ENCODE data around the gene LYST. TPM values are rescaled to one million over a fixed set of nuclear protein-coding genes. Genes with fewer than 3 reads are reported as not detected.

LYST gene, protein sequence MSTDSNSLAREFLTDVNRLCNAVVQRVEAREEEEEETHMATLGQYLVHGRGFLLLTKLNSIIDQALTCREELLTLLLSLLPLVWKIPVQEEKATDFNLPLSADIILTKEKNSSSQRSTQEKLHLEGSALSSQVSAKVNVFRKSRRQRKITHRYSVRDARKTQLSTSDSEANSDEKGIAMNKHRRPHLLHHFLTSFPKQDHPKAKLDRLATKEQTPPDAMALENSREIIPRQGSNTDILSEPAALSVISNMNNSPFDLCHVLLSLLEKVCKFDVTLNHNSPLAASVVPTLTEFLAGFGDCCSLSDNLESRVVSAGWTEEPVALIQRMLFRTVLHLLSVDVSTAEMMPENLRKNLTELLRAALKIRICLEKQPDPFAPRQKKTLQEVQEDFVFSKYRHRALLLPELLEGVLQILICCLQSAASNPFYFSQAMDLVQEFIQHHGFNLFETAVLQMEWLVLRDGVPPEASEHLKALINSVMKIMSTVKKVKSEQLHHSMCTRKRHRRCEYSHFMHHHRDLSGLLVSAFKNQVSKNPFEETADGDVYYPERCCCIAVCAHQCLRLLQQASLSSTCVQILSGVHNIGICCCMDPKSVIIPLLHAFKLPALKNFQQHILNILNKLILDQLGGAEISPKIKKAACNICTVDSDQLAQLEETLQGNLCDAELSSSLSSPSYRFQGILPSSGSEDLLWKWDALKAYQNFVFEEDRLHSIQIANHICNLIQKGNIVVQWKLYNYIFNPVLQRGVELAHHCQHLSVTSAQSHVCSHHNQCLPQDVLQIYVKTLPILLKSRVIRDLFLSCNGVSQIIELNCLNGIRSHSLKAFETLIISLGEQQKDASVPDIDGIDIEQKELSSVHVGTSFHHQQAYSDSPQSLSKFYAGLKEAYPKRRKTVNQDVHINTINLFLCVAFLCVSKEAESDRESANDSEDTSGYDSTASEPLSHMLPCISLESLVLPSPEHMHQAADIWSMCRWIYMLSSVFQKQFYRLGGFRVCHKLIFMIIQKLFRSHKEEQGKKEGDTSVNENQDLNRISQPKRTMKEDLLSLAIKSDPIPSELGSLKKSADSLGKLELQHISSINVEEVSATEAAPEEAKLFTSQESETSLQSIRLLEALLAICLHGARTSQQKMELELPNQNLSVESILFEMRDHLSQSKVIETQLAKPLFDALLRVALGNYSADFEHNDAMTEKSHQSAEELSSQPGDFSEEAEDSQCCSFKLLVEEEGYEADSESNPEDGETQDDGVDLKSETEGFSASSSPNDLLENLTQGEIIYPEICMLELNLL (N-terminal part only)
- total RNA-seq (2022; extraction: Qiagen RNA extraction; ENCODE audit: low read depth), result 4.6 to 6.5 TPM (median 5.7 TPM) in 5 replicates

DNA sequence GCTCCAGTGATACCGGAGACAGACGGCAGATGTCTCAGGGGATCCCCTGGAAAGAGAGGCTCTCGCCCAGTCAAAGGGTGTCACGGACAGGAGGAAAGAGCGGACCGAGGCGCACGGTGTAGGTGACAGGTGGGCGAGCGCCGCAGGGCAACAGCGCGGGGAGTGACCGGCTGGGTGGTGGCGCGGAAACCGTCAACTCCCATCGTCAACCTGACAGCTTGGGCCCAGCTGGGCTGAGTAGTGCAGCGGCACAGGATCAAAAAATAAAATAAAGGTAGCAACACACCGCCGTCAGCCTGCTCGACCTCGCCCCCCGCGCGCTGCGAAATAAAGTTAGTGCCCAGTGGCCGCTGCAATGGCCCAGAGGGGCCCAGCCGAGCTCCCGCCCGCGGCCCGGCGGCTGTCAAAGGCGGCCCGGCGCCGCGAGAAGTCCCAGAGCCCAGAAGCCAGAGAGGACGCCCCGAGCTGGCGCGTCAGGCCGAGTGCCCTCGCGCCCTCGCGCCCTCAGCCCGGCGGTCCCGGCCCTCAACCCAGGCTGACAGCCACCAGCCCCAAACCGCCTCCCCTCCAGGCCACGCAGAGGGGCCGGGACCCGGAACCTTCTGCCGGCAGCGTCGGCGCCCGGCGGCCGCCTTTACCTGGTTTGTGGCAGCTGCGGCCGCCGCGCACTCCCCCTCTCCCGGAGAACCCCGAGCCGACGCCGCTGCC, at the start of gene LYST:
Gene LYST (minus strand): TSS at position 702 of the 708 bp plus-strand sequence. CDS start 36,489 bp downstream, outside the sequence.

GRCh38 chr1:235649368-235650163, 217.1 kb downstream of the LYST start, which contains the start of gene GNG4:
Gene GNG4 (minus strand): TSS chr1:235649784. CDS start chr1:235583838, 65,946 bp downstream.

Other genes with a start within 250 kb of the LYST start
- gene GNG4, start 217.1 kb downstream of the LYST start, total RNA-seq (2022; extraction: Qiagen RNA extraction; ENCODE audit: low read depth), result 12.3 to 19.4 TPM (median 16.4 TPM) in 5 replicates
- 5.2 to 8.9 TPM (median 8.2 TPM) in 5 replicates for gene NID1, start 198.2 kb upstream of the LYST start, total RNA-seq (2022; extraction: Qiagen RNA extraction; ENCODE audit: low read depth)

Measured in A549 treated with DMSO at 1 μM for 4 hours (cell line).